ENCODE measurements around the gene GPR26. TPM values are rescaled to one million over a fixed set of nuclear protein-coding genes. Genes with fewer than 3 reads are reported as not detected.

GPR26 gene
- total and polyA plus RNA-seq, 2 of the 4 experiments (the other 2 are of a cell fraction) = not detected

DNA sequence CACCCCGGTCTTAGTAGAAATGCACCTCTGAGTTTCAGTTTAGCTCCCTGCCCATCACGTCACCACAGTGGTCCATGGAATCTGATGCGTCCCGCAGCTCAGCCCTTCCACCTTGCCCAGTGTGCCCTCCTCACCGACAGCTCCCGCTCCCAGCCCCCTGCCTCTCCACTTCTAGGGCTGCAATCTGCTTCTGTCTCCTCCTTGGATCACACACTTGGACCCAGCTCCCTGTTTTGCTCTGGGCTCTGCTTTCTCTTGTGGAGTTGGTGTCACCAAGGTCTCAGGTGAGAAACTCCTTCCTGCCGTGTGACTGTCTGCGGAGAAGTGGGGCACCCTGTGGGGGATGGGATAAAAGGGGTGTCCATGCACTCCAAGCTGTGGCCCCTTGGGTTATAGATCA lies 37.9 kb downstream of the GPR26 start:
- Histone ChIP-seq H4K5ac (ENCODE audit: low read depth, low read length) (no peak overlapping the region), H3K4ac (ENCODE audit: low read depth, low read length) (no peak overlapping the region), H3K56ac (ENCODE audit: extremely low read depth, insufficient read depth, low read length) (no peak overlapping the region), H3K27me3 (ENCODE audit: control insufficient read depth, insufficient read depth, low read length) (no peaks in the 10 kb centered on the region), H2AK5ac (ENCODE audit: low read depth, low read length) (no peak overlapping the region), H3K14ac (replicated peaks; ENCODE audit: low read depth, low read length) (no peak overlapping the region), H3K4me1 (ENCODE audit: control insufficient read depth, insufficient read depth, low read length) (no peaks in the 10 kb centered on the region), H3K4me2 (ENCODE audit: low read depth, low read length) (no peak overlapping the region), H4K91ac (ENCODE audit: insufficient read depth, low read depth, low read length) (no peak overlapping the region), H2AFZ (replicated peaks; ENCODE audit: low read length, poor library complexity) (no peak overlapping the region), H3K27ac (ENCODE audit: insufficient read depth, low read length) (no peak overlapping the region), H2BK20ac (ENCODE audit: low read depth, low read length) (no peak overlapping the region), H3K4me3 (ENCODE audit: insufficient read depth, low read depth, low read length) (no peak overlapping the region), H2BK5ac (ENCODE audit: low read depth, low read length, poor library complexity, severe bottlenecking) (no peak overlapping the region), H3K23ac (ENCODE audit: low read depth, low read length) (no peak overlapping the region), H2BK120ac (ENCODE audit: low read depth, low read length) (no peak overlapping the region), H3K18ac (ENCODE audit: low read depth, low read length) (no peak overlapping the region), H3K36me3 (ENCODE audit: control insufficient read depth, insufficient read depth, low read length) (no peaks in the 10 kb centered on the region), H4K20me1 (ENCODE audit: insufficient read depth, low read length) (no peaks in the 10 kb centered on the region), H2BK15ac (ENCODE audit: low read depth, low read length) (no peak overlapping the region), H2AK9ac (replicated peaks; ENCODE audit: low read depth, low read length, poor library complexity) (no peak overlapping the region), H4K8ac (ENCODE audit: low read depth in 2 of 2, low read length in 2 of 2) (no peak overlapping the region), H3K9me1 (ENCODE audit: insufficient read depth, low read length) (no peaks in the 10 kb centered on the region), H3K79me1 (ENCODE audit: low read depth in 1 of 2, low read length in 2 of 2) (no peaks in the 10 kb centered on the region), H3K9ac (ENCODE audit: low read depth, low read length) (no peak overlapping the region), H3K9me3 (ENCODE audit: control insufficient read depth, insufficient read depth, low read length) (peaks cover 36% of the 10 kb centered on the region)
- CTCF ChIA-PET = no interaction called here
- 61% methylated on average over 5 of the region's 8 CpGs; no CpG with 5 or more reads in 1 of the 2 experiments for WGBS, 2 experiments (ENCODE audit: extremely low coverage in 2 of 2, insufficient read length in 1 of 2)
- POLR2A ChIA-PET (ENCODE audit: unreplicated experiment) = interaction anchor here (0.5 kb wide), 1 partner anchor 416 kb away, joined by 3 read pairs; no protein-coding TSS in a partner anchor
- no TSS peak for BruUV-seq (replicated peaks)
- ATAC-seq (ENCODE audit: low read depth) (no peak), DNase-seq (no peak)
- intact Hi-C loops (cut with micrococcal nuclease) = no loop called here
- in situ Hi-C loops (cut with MboI; ENCODE audit: low sequenced_read_pairs) = no loop called here
- TF ChIP-seq, protein P1, sequence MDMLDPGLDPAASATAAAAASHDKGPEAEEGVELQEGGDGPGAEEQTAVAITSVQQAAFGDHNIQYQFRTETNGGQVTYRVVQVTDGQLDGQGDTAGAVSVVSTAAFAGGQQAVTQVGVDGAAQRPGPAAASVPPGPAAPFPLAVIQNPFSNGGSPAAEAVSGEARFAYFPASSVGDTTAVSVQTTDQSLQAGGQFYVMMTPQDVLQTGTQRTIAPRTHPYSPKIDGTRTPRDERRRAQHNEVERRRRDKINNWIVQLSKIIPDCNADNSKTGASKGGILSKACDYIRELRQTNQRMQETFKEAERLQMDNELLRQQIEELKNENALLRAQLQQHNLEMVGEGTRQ (IDR thresholded peaks at IDR 0.05; ENCODE audit: low read depth, low read length) = no peak
- TF ChIP-seq NFE2L2 (IDR thresholded peaks at IDR 0.05; ENCODE audit: low read depth, low read length) = no peak
- no peak for TF ChIP-seq POLR2A (IDR thresholded peaks at IDR 0.05; ENCODE audit: low read depth, low read length)
- TF ChIP-seq FOS (IDR thresholded peaks at IDR 0.05; ENCODE audit: low read depth, low read length) = no peak
- TF ChIP-seq, protein P2, sequence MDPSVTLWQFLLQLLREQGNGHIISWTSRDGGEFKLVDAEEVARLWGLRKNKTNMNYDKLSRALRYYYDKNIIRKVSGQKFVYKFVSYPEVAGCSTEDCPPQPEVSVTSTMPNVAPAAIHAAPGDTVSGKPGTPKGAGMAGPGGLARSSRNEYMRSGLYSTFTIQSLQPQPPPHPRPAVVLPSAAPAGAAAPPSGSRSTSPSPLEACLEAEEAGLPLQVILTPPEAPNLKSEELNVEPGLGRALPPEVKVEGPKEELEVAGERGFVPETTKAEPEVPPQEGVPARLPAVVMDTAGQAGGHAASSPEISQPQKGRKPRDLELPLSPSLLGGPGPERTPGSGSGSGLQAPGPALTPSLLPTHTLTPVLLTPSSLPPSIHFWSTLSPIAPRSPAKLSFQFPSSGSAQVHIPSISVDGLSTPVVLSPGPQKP (IDR thresholded peaks at IDR 0.05; ENCODE audit: borderline replicate concordance, low read depth, low read length) = no peak
- TF ChIP-seq MXI1 (IDR thresholded peaks at IDR 0.05; ENCODE audit: borderline replicate concordance, low read depth, low read length) = no peak
- TF ChIP-seq MAZ (IDR thresholded peaks at IDR 0.05; ENCODE audit: borderline replicate concordance, low read depth, low read length) = no peak
- no peak for TF ChIP-seq MAFK (IDR thresholded peaks at IDR 0.05; ENCODE audit: low read depth, low read length)
- no peak for TF ChIP-seq CEBPB (IDR thresholded peaks at IDR 0.05; ENCODE audit: low read depth, low read length)
- no peak for TF ChIP-seq BHLHE40 (IDR thresholded peaks at IDR 0.05; ENCODE audit: low read depth, low read length)
- no peak for TF ChIP-seq SMC3 (IDR thresholded peaks at IDR 0.05; ENCODE audit: low read depth, low read length)
- dilution Hi-C loops (cut with HindIII; ENCODE audit: low sequenced_read_pairs, unreplicated experiment) = no loop called here

Measured in IMR-90 (cell line).